SJSA1 (cell line): ENCODE data around the gene CRISPLD2. TPM values are rescaled to one million over a fixed set of nuclear protein-coding genes. Genes with fewer than 3 reads are reported as not detected.

Experiments used
- DNase-seq, 2 experiments: peaks; one replicate each; pipeline ENCODE4 v3.0.0-alpha.2; 2015 to 2020; ENCODE audit warnings: low spot score in 2 of 2, low read depth in 1 of 2
- H3K27ac ChIP-seq: fragments of 250-450 bp; sonication (Bioruptor Pico); 2 replicates; pipeline ENCODE4 v1.5.1; 2020; ENCODE audit warnings: mild to moderate bottlenecking, moderate library complexity
- H3K27me3 ChIP-seq: fragments of 250-450 bp; sonication (Bioruptor Pico); replicated peaks from 2 replicates; pipeline ENCODE4 v1.5.1; 2020; ENCODE audit warnings: mild to moderate bottlenecking, moderate library complexity
- H3K36me3 ChIP-seq: fragments of 250-450 bp; sonication (Bioruptor Pico); 2 replicates; pipeline ENCODE4 v1.5.1; 2020; ENCODE audit warnings: mild to moderate bottlenecking
- H3K4me1 ChIP-seq: fragments of 250-450 bp; sonication (Bioruptor Pico); replicated peaks from 2 replicates; pipeline ENCODE4 v1.6.1; 2021; ENCODE audit warnings: mild to moderate bottlenecking
- H3K4me3 ChIP-seq: fragments of 250-450 bp; sonication (Bioruptor Pico); 2 replicates; pipeline ENCODE4 v1.5.1; 2020; ENCODE audit warnings: mild to moderate bottlenecking
- H3K9me3 ChIP-seq: fragments of 250-450 bp; sonication (Bioruptor Pico); replicated peaks from 2 replicates; pipeline ENCODE4 v1.5.1; 2020; ENCODE audit warnings: mild to moderate bottlenecking
- total RNA-seq: library from RNA; depleted of rRNA; stranded (reverse); fragments of >200 nt; shearing (Covaris generic); gene quantifications from 2 replicates; pipeline ENCODE4 v1.2.3, GENCODE V29; 2014; rRNA removed

The CRISPLD2 gene, protein sequence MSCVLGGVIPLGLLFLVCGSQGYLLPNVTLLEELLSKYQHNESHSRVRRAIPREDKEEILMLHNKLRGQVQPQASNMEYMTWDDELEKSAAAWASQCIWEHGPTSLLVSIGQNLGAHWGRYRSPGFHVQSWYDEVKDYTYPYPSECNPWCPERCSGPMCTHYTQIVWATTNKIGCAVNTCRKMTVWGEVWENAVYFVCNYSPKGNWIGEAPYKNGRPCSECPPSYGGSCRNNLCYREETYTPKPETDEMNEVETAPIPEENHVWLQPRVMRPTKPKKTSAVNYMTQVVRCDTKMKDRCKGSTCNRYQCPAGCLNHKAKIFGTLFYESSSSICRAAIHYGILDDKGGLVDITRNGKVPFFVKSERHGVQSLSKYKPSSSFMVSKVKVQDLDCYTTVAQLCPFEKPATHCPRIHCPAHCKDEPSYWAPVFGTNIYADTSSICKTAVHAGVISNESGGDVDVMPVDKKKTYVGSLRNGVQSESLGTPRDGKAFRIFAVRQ
- 6.4 and 10.9 TPM in 2 replicates for total RNA-seq

DNA sequence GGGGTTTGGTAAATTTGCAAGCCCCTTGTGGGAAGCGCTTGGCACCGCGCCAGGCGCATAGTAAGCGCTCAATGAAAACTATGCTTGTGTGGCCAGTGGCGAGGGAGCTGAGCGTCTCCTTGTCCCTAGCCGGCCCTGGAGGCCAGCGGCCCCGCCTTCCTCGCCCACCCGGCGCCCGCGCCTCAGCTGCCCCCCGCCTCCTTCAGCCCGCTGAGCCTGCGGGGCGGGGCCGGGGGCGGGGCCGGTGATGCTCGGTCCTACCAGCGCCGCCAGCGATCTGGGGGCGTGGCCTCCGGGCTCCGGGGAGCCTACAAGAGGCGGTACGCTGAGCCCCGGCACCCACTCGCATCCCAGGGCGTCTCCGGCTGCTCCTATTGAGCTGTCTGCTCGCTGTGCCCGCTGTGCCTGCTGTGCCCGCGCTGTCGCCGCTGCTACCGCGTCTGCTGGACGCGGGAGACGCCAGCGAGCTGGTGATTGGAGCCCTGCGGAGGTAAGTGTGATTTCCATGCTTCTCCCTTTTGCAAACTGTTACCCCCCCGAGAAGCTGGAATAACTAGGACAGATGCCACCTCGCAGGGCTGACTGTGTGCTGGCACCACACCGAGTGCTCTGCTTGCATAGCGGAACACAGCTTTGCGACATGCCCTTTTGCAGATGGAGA is at the start of gene CRISPLD2:
TSS of gene CRISPLD2 (plus strand) at position 342 of the 661 bp plus-strand sequence. CDS start 18,511 bp downstream, outside the sequence.
- Histone ChIP-seq H3K27me3 (no peaks in the 10 kb centered on the region), H3K4me3 (peak within 1 kb of the TSS; percentile 35), H3K36me3 (no peaks in the 10 kb centered on the region), H3K4me1 (peaks cover 16% of the 10 kb centered on the region), H3K27ac (no peak within 1 kb of the TSS), H3K9me3 (no peaks in the 10 kb centered on the region)
- DNase-seq = peak; percentile 90 to 97

DNA sequence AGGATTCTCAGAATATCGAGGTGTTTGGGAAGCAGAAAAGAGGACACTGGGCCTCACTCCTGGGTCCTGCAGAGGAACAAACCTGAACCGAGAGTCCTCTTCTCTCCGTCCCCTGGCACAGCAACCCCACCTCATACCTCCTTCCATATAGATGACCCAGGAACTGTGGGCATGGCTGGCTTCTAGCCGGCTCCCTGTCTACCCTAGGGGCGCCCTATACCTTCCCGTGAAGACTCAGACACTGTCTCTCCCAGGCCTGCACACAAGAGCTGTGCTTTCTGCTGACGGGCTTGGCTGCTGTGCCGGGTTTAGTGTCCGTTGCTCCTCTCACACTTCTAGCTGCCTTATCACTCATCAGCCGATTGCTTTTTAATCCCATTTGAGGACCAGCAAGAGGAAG is 46.5 kb upstream of the CRISPLD2 start:
- H3K27ac ChIP-seq = no peak overlapping the region
- H3K4me3 ChIP-seq = no peak overlapping the region
- H3K9me3 ChIP-seq = no peaks in the 10 kb centered on the region
- no peaks in the 10 kb centered on the region for H3K4me1 ChIP-seq
- DNase-seq = no peak
- H3K36me3 ChIP-seq = peaks cover 89% of the 10 kb centered on the region
- H3K27me3 ChIP-seq = no peaks in the 10 kb centered on the region

DNA sequence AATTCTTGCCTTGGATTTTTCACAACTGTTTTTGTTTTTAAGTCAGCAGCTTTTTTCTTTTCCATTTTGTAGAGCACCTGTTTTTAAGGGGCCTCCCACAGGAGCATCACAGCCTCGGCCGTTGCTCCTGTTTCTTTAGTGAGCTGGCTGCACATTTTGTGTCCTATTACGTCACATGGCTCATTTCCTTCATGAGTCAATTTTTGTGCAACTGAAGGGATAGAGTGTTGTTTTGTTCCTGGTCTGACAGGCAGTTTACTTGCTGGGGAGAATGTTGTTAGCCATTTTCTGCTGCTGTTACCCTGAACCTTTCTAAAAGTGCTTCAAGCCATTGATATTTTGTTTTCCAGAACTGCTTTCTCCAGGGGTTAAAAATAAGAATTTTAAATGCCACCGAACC is 45.0 kb upstream of the CRISPLD2 start:
- no peak for DNase-seq

DNA sequence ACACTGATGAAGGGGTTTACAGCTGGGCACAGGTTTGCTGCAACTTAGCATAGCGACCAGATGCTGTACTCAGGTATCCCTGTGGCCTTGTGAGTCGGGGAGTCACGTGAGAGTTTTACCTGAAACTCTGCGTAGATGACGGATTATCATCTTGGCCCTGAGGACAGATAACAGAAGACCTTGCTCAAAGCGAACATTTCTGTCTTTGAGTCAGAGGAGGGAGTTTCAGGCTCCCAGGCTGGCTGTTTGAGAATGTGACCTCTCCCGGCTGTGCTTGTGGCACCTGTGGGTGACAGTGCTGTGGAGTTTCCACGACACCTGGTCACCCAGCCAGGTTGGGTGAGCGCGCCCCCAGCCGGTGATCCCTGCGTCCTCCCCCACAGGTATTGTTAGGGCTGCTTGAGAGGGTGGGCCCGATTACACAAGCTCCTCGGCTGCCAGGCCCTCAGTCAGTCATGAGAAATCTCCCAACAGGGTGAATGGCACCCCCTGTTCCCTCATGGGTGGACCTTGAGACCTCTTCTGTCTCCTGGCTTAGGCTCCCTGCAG is 44.4 kb upstream of the CRISPLD2 start:
- H3K27me3 ChIP-seq = no peaks in the 10 kb centered on the region
- H3K27ac ChIP-seq = no peak overlapping the region
- no peak overlapping the region for H3K4me3 ChIP-seq
- H3K9me3 ChIP-seq = no peaks in the 10 kb centered on the region
- no peaks in the 10 kb centered on the region for H3K4me1 ChIP-seq
- no peak for DNase-seq
- peaks cover 85% of the 10 kb centered on the region for H3K36me3 ChIP-seq

More for the DNA sequence above, 45.0 kb upstream of the CRISPLD2 start:
- Histone ChIP-seq H3K27ac (no peak overlapping the region), H3K36me3 (peaks cover 86% of the 10 kb centered on the region), H3K9me3 (no peaks in the 10 kb centered on the region), H3K4me1 (no peaks in the 10 kb centered on the region), H3K27me3 (no peaks in the 10 kb centered on the region), H3K4me3 (no peak overlapping the region)

DNA sequence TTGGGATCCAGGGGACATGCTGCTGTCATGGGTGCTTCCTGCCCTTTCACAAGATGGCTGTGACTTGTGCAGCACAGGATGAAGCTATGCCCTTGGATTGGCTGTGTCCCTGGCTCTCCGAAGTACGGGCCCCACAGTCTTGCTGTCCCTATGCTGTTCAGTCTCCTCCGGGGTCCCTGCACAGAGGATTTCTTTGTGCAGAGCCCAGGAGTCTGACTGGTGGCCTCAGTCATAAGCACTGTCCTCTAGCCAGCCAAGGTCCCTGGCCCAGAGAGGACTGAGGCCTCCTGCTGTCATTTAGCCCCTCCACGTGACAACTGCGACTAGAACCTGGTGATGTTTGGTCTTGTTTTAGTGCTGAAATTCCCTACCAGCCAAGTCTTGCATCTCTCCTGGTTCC is 42.4 kb upstream of the CRISPLD2 start:
- Histone ChIP-seq H3K36me3 (peaks cover 70% of the 10 kb centered on the region), H3K9me3 (no peaks in the 10 kb centered on the region), H3K27ac (no peak overlapping the region), H3K4me1 (no peaks in the 10 kb centered on the region), H3K4me3 (no peak overlapping the region), H3K27me3 (no peaks in the 10 kb centered on the region)
- no peak for DNase-seq

DNA sequence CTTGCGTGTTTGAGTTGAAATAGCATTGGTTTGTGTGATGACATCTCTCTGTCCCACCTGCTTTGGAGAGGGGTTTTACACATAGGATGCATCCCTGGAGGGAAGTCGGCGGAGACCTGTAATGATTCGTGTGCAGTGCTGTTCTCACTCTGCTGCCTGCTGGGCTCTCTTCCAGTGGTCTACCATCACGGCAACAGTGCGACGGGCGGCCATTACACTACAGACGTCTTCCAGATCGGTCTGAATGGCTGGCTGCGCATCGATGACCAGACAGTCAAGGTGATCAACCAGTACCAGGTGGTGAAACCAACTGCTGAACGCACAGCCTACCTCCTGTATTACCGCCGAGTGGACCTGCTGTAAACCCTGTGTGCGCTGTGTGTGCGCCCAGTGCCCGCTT is 41.1 kb upstream of the CRISPLD2 start:
- no peak overlapping the region for H3K27ac ChIP-seq
- DNase-seq = no peak
- H3K36me3 ChIP-seq = peaks cover 57% of the 10 kb centered on the region
- H3K27me3 ChIP-seq = no peaks in the 10 kb centered on the region
- no peaks in the 10 kb centered on the region for H3K9me3 ChIP-seq
- no peaks in the 10 kb centered on the region for H3K4me1 ChIP-seq
- no peak overlapping the region for H3K4me3 ChIP-seq

DNA sequence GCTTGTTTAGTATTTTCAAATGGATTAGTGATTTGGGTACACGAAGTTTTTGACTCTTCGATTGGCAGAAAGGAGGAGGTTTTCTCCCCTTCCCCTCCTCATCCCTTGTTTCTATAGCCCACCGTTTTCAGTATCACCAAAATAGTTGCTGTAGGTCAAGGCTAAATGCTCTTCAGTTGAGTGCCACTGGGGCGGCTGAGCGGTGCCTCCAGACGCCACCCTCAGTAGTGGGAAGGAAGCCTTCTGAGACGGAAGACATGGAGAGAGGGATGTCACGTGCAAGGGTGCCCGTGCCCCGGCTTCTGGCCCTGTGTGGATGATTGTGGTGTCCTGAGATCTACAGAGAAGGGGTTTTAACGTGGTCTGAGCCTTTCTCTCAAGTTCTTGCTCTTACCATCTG is 39.7 kb upstream of the CRISPLD2 start:
- Histone ChIP-seq H3K27me3 (no peaks in the 10 kb centered on the region), H3K4me1 (no peaks in the 10 kb centered on the region)
- no peak for DNase-seq

DNA sequence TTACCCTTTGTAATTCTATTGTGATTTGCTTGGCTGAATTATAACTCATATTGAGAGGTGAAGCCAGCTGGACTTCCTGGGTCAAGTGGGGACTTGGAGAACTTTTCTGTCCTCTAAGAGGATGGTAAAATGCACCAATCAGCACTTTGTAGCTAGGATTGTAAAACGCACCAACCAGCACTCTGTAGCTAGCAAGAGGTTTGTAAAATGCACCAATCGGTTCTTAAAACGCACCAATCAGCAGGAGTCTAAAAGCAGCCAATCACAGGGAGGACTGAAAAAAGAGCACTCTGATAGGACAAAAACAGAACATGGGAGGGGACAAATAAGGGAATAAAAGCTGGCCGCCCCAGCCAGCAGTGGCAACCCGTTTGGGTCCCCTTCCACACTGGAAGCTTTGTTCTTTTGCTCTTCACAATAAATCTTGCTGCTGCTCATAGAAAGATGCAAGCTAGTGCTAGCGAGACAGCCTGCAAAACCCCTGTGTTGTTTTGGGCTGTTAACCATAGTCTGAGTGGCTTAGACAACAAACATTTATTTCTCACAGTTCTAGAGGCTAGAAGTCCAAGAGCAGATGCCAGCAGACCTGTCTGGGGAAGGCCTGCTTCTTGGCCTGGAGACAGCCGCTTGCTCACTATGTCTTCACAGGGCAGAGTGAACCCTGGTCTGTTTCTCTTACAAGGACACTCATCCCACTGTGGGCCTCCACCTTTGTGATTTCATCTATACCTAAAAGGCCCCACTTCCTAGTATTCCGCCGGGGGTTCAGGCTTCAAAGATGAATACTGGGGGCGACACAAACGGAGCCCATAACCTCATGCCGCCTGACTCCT is 39.0 kb upstream of the CRISPLD2 start:
- H3K4me1 ChIP-seq = no peaks in the 10 kb centered on the region

More for the DNA sequence above, 39.7 kb upstream of the CRISPLD2 start:
- H3K27ac ChIP-seq = no peak overlapping the region
- no peak overlapping the region for H3K4me3 ChIP-seq
- H3K9me3 ChIP-seq = no peaks in the 10 kb centered on the region
- peaks cover 46% of the 10 kb centered on the region for H3K36me3 ChIP-seq

DNA sequence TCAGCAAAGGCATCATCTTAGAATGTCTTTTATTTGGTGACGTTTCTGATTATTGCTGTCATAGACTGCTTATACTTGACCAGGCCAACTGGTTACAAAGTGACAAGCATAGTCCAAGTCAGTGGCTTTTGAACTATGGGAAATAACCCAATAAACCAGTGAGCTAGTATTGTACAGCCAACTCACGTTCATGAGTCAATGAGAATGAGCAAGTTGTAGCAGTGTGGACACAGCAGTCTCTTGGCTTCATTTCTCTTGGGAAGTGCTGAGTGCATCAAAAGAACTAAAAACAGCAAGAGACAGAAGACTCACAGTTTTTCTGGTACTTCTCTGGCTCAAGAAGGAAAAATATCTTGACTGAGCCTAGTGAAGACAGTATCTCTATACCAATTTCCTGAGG is 36.9 kb upstream of the CRISPLD2 start:
- no peak for DNase-seq
- H3K4me1 ChIP-seq = no peaks in the 10 kb centered on the region

More for the DNA sequence above, 39.0 kb upstream of the CRISPLD2 start:
- Histone ChIP-seq H3K27ac (no peak overlapping the region), H3K36me3 (peaks cover 39% of the 10 kb centered on the region), H3K9me3 (no peaks in the 10 kb centered on the region), H3K27me3 (no peaks in the 10 kb centered on the region), H3K4me3 (no peak overlapping the region)
- DNase-seq = no peak

DNA sequence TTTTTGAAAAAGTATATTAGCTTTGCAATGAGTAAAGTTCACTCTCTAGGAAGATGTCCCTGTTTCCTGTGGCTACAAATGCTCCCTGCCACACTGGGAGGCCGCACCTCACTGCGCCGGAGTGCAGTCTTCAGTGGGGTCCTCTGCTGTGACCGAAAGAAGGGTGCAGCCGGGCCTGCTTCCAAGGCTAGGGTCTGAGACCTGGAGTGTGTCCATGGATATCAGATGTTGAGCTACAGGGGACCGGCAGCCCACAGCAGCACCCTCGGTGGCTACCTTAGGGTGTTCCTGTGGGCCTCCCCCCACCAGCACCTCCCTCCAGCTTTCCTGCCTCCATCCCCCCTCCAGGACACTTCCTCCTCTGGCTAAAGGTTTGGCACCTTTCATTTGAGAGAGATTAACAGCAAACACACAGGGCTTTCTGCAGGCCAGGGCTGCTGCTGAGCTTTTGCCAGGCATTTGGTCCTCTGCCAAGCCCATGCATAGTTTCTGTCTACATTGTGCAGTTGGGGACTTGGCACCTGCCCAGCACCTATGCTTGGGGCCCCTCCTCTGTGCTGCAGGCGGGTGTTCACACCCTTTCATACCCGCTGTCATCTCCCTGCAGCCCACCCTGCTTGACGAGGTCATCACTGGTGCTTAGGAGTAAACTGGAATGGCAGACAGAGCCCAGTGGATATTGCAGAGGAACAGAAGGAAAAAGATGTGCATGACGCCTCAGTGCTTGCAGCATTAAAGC is 33.8 kb upstream of the CRISPLD2 start:
- DNase-seq = no peak
- Histone ChIP-seq H3K36me3 (no peaks in the 10 kb centered on the region), H3K4me3 (no peak overlapping the region), H3K4me1 (no peaks in the 10 kb centered on the region), H3K9me3 (no peaks in the 10 kb centered on the region), H3K27ac (no peak overlapping the region), H3K27me3 (no peaks in the 10 kb centered on the region)

More for the DNA sequence above, 36.9 kb upstream of the CRISPLD2 start:
- Histone ChIP-seq H3K27me3 (no peaks in the 10 kb centered on the region), H3K4me3 (no peak overlapping the region), H3K9me3 (no peaks in the 10 kb centered on the region), H3K27ac (no peak overlapping the region), H3K36me3 (peaks cover 20% of the 10 kb centered on the region)

DNA sequence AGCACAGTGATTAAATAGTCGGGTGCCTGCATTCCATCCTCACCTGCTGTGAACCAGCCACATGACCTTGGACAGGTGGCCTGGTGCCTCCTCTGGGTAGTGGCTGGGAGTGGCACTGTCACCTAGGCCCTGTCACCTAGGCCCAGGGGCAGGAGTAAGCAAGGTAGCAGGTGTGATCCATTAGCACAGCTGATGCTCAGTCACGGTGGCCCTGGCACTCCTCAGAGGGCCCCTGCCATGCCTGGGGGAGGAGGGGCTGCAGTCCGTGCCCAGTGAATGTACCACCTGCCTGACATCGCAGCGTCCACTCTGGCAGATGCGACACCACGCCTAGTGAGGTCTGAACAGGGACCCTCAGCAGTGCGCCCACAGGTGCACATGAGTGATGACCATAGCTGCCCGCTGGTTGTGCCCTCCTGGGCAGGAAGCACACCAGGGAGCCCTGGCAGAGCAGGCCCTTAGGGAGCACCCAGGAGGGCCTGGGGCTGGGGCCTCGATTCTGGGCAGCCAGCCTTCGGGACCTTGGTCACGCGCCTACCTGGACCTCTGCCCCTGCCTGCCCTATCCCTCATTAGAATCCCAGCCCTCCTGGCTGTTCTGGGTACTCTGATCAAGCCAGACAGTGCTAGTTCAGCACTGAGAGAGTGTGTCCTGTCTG is 33.1 kb upstream of the CRISPLD2 start:
- no peak for DNase-seq
- H3K9me3 ChIP-seq = no peaks in the 10 kb centered on the region
- H3K27me3 ChIP-seq = no peaks in the 10 kb centered on the region
- no peaks in the 10 kb centered on the region for H3K36me3 ChIP-seq
- H3K27ac ChIP-seq = no peak overlapping the region
- H3K4me3 ChIP-seq = no peak overlapping the region
- H3K4me1 ChIP-seq = no peaks in the 10 kb centered on the region

DNA sequence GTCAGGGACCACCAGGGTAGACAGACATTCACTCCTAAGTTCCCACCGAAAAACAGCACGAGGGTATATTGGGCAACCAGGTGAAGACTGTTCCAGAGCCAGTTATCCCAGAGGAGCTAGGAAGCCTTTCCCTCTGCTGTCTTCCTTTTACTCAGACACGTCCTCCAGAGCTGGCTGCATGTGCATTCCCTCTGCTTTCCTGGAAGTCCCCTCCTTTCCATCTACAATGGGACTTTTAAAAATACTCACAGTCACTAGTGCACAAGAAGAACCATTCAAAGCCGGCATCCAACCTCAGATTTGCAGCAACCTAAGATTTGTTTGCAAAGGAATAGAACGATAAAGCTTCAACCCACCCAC is 32.5 kb upstream of the CRISPLD2 start:
- Histone ChIP-seq H3K36me3 (no peaks in the 10 kb centered on the region), H3K4me3 (no peak overlapping the region), H3K9me3 (no peaks in the 10 kb centered on the region), H3K4me1 (no peaks in the 10 kb centered on the region), H3K27me3 (no peaks in the 10 kb centered on the region), H3K27ac (no peak overlapping the region)
- no peak for DNase-seq
